ENCODE data around the gene ARHGAP42.

GRCh38 chr11:100930185-100930778 lies 243.2 kb downstream of the ARHGAP42 start:
- TF ChIP-seq, protein P1, sequence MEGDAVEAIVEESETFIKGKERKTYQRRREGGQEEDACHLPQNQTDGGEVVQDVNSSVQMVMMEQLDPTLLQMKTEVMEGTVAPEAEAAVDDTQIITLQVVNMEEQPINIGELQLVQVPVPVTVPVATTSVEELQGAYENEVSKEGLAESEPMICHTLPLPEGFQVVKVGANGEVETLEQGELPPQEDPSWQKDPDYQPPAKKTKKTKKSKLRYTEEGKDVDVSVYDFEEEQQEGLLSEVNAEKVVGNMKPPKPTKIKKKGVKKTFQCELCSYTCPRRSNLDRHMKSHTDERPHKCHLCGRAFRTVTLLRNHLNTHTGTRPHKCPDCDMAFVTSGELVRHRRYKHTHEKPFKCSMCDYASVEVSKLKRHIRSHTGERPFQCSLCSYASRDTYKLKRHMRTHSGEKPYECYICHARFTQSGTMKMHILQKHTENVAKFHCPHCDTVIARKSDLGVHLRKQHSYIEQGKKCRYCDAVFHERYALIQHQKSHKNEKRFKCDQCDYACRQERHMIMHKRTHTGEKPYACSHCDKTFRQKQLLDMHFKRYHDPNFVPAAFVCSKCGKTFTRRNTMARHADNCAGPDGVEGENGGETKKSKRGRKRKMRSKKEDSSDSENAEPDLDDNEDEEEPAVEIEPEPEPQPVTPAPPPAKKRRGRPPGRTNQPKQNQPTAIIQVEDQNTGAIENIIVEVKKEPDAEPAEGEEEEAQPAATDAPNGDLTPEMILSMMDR (IDR thresholded peaks at IDR 0.05; ENCODE audit: insufficient read depth, low read depth, low read length) = peak; percentile 71
- TF ChIP-seq EZH2 (IDR thresholded peaks at IDR 0.05; ENCODE audit: insufficient read depth, low read length) = no peak
